ENCODE data around the gene SP9. TPM values are rescaled to one million over a fixed set of nuclear protein-coding genes. Genes with fewer than 3 reads are reported as not detected.
A peak's percentile ranks its signal among the peaks of the same experiment; 100 is the strongest.

The SP9 gene
- not detected for total RNA-seq

DNA sequence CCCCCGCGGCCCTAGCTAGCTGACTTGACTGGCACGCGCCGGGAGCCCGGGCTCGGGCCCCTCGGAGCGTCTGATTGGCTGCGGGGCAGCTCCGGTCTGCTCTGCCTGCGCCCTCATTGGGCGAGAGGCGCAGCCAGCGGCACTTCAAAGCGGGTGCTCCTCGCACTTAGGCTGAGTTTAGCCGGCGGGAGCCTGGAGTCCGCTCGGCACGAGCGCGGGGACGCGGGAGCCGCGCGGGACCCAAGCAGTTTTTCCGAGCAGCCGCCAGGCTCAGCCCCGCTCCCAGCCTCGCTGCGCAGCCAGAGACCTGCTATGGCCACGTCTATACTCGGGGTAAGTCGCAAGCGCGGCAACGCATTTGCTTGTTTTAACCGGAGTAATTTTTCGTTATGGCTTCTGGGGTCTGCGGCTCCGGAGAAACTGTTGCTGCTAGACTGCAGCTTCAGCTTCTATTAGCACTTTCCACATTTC is at the start of gene SP9:
SP9 (plus strand) TSS at position 174 of the 471 bp plus-strand sequence; CDS start at position 313, 139 bp downstream.
- Mint-ChIP-seq H3K36me3 (peaks cover 4% of the 10 kb centered on the region), H3K27me3 (peaks cover 51 to 69% of the 10 kb centered on the region in 2 donors), H3K27ac (no peak within 1 kb of the TSS), H3K9me3 (no peaks in the 10 kb centered on the region), H3K4me1 (ENCODE audit: low read depth in 2 of 2) (peaks cover 33 to 41% of the 10 kb centered on the region in 2 donors), H3K4me3 (peak within 1 kb of the TSS; percentile 83)
- DNase-seq (ENCODE audit: low spot score), result no peak
- peak; percentile 53 to 68 for ATAC-seq

GRCh38 chr2:174286172-174286571 is 48.6 kb upstream of the SP9 start:
- H3K36me3 Mint-ChIP-seq, result no peaks in the 10 kb centered on the region
- H3K9me3 Mint-ChIP-seq, result no peaks in the 10 kb centered on the region
- no peak for DNase-seq (ENCODE audit: low spot score)
- no peak overlapping the region for H3K4me3 Mint-ChIP-seq
- peaks cover 36 to 40% of the 10 kb centered on the region in 2 donors for H3K27me3 Mint-ChIP-seq
- no peak overlapping the region for H3K27ac Mint-ChIP-seq
- H3K4me1 Mint-ChIP-seq (ENCODE audit: low read depth in 2 of 2), result no peaks in the 10 kb centered on the region
- ATAC-seq, result no peak

GRCh38 chr2:174292908-174293307 is 41.8 kb upstream of the SP9 start:
- ATAC-seq (no peak), DNase-seq (ENCODE audit: low spot score) (no peak)
- Mint-ChIP-seq H3K27me3 (peaks cover 22 to 46% of the 10 kb centered on the region in 2 donors), H3K4me3 (no peak overlapping the region), H3K4me1 (ENCODE audit: low read depth in 2 of 2) (no peaks in the 10 kb centered on the region), H3K27ac (no peak overlapping the region), H3K36me3 (no peaks in the 10 kb centered on the region), H3K9me3 (no peaks in the 10 kb centered on the region)

GRCh38 chr2:174300114-174300513 is 34.6 kb upstream of the SP9 start:
- ATAC-seq (no peak), DNase-seq (ENCODE audit: low spot score) (no peak)
- Mint-ChIP-seq H3K4me3 (no peak overlapping the region), H3K36me3 (no peaks in the 10 kb centered on the region), H3K27ac (no peak overlapping the region), H3K4me1 (ENCODE audit: low read depth in 2 of 2) (no peaks in the 10 kb centered on the region), H3K9me3 (no peaks in the 10 kb centered on the region), H3K27me3 (peaks cover 7 to 36% of the 10 kb centered on the region in 2 donors)

DNA sequence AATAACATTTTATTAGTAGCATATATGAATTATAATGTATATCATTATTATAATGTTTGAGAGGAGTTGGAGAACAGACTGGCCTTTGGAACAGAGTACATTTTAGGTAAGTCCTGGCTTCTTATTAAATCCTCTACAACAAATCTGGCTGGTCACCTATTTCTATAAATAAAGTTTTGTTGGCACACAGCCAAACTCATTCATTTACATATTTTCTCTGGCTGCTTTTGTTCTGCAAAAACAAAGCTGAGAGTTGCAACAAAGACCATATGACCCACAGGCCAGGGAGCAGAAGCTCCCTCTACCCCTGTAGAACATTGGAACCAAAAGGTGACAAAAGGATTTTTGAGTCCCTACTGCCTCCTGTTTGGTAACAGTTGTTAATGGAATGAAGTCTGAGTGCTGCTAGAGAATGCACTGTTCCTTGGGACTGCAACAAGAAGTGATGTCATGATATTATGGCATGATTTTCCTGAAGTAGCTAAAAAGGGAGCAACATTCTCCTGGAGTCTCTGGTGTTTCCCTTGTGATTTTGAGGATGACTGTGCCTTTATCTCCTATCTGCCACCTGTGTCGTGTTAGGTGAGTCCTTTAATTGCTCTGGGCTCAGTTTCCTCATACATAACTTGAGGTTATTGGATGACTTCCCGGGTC is 22.0 kb upstream of the SP9 start:
- no peak overlapping the region for H3K27ac Mint-ChIP-seq
- no peak overlapping the region for H3K4me3 Mint-ChIP-seq
- DNase-seq (ENCODE audit: low spot score) (no peak), ATAC-seq (no peak)
- no peaks in the 10 kb centered on the region for H3K9me3 Mint-ChIP-seq
- H3K27me3 Mint-ChIP-seq, result peaks cover 31 to 69% of the 10 kb centered on the region in 2 donors
- no peaks in the 10 kb centered on the region for H3K36me3 Mint-ChIP-seq
- no peaks in the 10 kb centered on the region for H3K4me1 Mint-ChIP-seq (ENCODE audit: low read depth in 2 of 2)

GRCh38 chr2:174322149-174322548 is 12.6 kb upstream of the SP9 start:
- Mint-ChIP-seq H3K27me3 (peaks cover 27 to 60% of the 10 kb centered on the region in 2 donors), H3K4me3 (no peak overlapping the region), H3K36me3 (no peaks in the 10 kb centered on the region), H3K27ac (no peak overlapping the region), H3K4me1 (ENCODE audit: low read depth in 2 of 2) (peaks cover 6 to 11% of the 10 kb centered on the region in 2 donors), H3K9me3 (no peaks in the 10 kb centered on the region)
- ATAC-seq (no peak), DNase-seq (ENCODE audit: low spot score) (no peak)

DNA sequence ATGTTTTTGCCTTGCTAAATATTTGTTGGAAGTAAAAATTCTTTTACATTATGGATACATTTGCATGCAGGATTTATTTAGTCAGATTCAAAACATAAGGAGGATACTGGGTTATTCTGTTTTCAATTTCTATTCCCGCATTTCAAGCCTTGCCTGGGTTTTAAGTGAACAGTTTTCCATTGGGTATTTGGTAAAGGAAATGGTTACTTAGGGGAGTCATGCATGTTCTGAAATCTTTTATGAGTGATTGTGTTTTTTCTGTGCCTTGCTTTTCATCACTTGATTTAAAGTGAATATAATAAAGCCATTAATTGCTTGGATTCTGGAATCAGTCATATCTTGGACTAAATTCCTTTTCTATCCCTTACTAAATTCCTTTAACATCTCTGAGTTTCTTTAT is 12.0 kb upstream of the SP9 start:
- H3K4me3 Mint-ChIP-seq, result no peak overlapping the region
- H3K4me1 Mint-ChIP-seq (ENCODE audit: low read depth in 2 of 2), result peaks cover 12 to 17% of the 10 kb centered on the region in 2 donors
- no peak for ATAC-seq
- no peaks in the 10 kb centered on the region for H3K36me3 Mint-ChIP-seq
- H3K9me3 Mint-ChIP-seq, result no peaks in the 10 kb centered on the region
- H3K27ac Mint-ChIP-seq, result no peak overlapping the region
- no peak for DNase-seq (ENCODE audit: low spot score)
- peaks cover 33 to 66% of the 10 kb centered on the region in 2 donors for H3K27me3 Mint-ChIP-seq

- H3K4me3 Mint-ChIP-seq, result no peak overlapping the region
- DNase-seq (ENCODE audit: low spot score), result no peak
- peaks cover 18 to 20% of the 10 kb centered on the region in 2 donors for H3K4me1 Mint-ChIP-seq (ENCODE audit: low read depth in 2 of 2)
- no peak for ATAC-seq
- no peak overlapping the region for H3K27ac Mint-ChIP-seq
- no peaks in the 10 kb centered on the region for H3K36me3 Mint-ChIP-seq
- no peaks in the 10 kb centered on the region for H3K9me3 Mint-ChIP-seq
- H3K27me3 Mint-ChIP-seq, result peaks cover 40 to 77% of the 10 kb centered on the region in 2 donors
These were observed 10.2 kb upstream of the SP9 start for GRCh38 chr2:174324530-174324929.

GRCh38 chr2:174325373-174326160 is 9.2 kb upstream of the SP9 start:
- peaks cover 18 to 20% of the 10 kb centered on the region in 2 donors for H3K4me1 Mint-ChIP-seq (ENCODE audit: low read depth in 2 of 2)
- ATAC-seq (no peak), DNase-seq (ENCODE audit: low spot score) (no peak)
- H3K36me3 Mint-ChIP-seq, result no peaks in the 10 kb centered on the region
- no peaks in the 10 kb centered on the region for H3K9me3 Mint-ChIP-seq
- peaks cover 48 to 88% of the 10 kb centered on the region in 2 donors for H3K27me3 Mint-ChIP-seq
- peak overlapping the region; percentile 79 for H3K4me3 Mint-ChIP-seq
- no peak overlapping the region for H3K27ac Mint-ChIP-seq

DNA sequence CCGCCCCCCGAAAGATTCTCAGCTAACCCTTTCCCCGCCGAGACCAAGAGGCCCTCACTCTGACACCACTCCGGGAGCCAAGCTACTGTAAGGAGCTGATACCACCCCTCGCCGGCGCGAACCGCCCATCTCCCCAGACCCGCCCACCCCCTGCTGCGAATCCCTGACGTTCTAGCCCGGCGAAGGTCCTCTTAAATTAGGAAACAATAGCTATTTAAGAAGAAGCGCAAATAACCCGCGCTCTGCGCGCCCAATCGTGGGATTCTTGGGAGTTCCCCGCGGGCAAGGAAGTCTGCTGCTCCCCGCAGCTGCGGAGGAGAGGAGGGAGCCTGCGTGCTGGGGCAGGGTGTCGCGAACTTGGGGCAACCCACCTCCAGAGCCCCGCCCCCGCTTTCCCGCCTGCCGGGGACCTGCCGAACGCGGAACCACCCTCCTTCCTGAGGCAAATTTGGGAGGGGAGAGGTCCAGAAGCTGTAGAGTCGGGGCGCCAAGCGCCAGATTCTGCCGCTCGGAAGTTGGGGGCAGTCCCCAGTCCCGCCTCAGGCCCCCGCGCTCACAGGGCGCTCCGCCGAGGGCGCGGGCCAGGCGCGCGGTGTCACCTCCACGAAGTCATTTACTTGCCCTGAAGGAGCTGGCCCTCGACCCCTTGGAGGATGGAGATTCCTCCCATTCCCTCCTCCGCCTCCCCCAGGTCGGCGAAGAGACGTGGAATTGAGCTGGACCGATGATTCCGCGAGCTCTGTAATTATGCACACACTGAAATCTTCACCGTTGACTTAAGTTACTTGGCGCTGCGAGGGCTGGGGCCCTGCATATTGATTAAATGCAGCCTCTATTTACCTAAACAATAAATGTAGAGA is 8.4 kb upstream of the SP9 start:
- H3K4me3 Mint-ChIP-seq, result peak overlapping the region; percentile 79
- peaks cover 18 to 20% of the 10 kb centered on the region in 2 donors for H3K4me1 Mint-ChIP-seq (ENCODE audit: low read depth in 2 of 2)
- DNase-seq (ENCODE audit: low spot score) (peak; percentile 61), ATAC-seq (peak; percentile 45 to 73)
- H3K27me3 Mint-ChIP-seq, result peaks cover 54 to 89% of the 10 kb centered on the region in 2 donors
- H3K9me3 Mint-ChIP-seq, result no peaks in the 10 kb centered on the region
- no peaks in the 10 kb centered on the region for H3K36me3 Mint-ChIP-seq
- H3K27ac Mint-ChIP-seq, result no peak overlapping the region

DNA sequence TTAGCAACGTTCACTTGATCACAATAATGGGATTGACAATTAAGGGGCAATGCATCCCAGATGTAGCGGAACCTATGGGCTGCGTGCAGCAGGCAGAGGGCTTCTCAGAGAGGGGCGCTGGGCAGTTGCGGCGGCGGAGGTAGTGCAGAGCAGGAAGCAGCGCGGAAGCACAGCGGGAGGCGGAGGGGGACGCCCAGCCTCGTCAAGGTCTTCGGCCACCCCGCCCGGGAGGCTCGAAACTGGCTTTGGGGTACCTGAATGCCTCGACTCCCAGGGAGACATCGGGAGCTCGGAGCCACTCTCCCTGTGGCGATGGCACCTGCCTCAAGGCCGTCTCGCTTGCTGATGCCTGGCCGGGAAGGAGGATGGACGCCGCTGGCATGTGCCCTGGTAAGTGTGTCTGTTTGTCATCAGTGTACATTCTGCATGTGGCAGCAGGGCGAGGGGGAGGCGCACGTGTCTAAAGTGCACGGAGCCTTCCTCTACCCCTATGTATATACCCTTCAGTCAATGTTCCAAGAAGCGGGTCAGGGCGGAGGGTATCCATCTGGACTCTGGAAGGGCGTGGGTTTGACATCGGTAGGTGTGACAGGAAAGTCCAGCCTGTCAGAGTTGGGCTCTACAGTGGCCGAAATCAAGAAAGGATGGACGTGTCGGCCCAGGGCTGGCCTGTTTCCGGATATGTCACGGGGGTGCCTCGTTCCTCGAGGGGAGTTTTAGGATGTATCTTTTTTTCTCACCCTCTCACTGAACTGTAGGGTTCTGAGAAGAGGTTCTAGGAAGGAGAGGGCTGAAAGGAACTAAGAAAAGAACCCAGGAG is 7.5 kb upstream of the SP9 start:
- H3K9me3 Mint-ChIP-seq, result no peaks in the 10 kb centered on the region
- H3K27ac Mint-ChIP-seq, result no peak overlapping the region
- peak overlapping the region; percentile 79 for H3K4me3 Mint-ChIP-seq
- peaks cover 20 to 21% of the 10 kb centered on the region in 2 donors for H3K4me1 Mint-ChIP-seq (ENCODE audit: low read depth in 2 of 2)
- H3K27me3 Mint-ChIP-seq, result peaks cover 54 to 89% of the 10 kb centered on the region in 2 donors
- no peaks in the 10 kb centered on the region for H3K36me3 Mint-ChIP-seq
- ATAC-seq, result peak; percentile 67 to 68
- no peak for DNase-seq (ENCODE audit: low spot score)

- Mint-ChIP-seq H3K27ac (no peak overlapping the region), H3K4me3 (no peak overlapping the region), H3K4me1 (ENCODE audit: low read depth in 2 of 2) (peaks cover 25 to 26% of the 10 kb centered on the region in 2 donors), H3K27me3 (peaks cover 55 to 89% of the 10 kb centered on the region in 2 donors), H3K9me3 (no peaks in the 10 kb centered on the region), H3K36me3 (no peaks in the 10 kb centered on the region)
- ATAC-seq (no peak), DNase-seq (ENCODE audit: low spot score) (no peak)
These were observed 7.0 kb upstream of the SP9 start for GRCh38 chr2:174327841-174328113.
